OCI-LY7 (cell line): Measurements from ENCODE around the gene THAP4. TPM values are rescaled to one million over a fixed set of nuclear protein-coding genes. Genes with fewer than 3 reads are reported as not detected.

ENCODE experiments used
- BruUV-seq: library from RNA; stranded (reverse); fragments of 400-500 nt; replicated peaks from 2 replicates; lab custom pipeline; 2021; lab: Mats Ljungman, UMichigan
- CTCF ChIA-PET: fragments of 300-600 bp; sonication (Branson Sonifier 250); formaldehyde crosslinking; loops from one replicate; lab custom pipeline; 2022; ENCODE audit warnings: antibody characterized with exemption; ENCODE audit not compliant: unreplicated experiment; lab: Charles Lee
- POLR2A ChIA-PET: fragments of 300-600 bp; sonication (Branson Sonifier 250); formaldehyde crosslinking; loops from one replicate; lab custom pipeline; 2022; ENCODE audit warnings: antibody characterized with exemption; lab: Charles Lee
- DNase-seq: peaks from one replicate; pipeline ENCODE4 v3.0.0-alpha.2; 2015; ENCODE audit warnings: low spot score
- H2AFZ ChIP-seq: fragments of 200-600 bp; sonication (generic), shearing (Covaris generic); 2 replicates; pipeline ENCODE4 v1.6.1; 2014; ENCODE audit warnings: mild to moderate bottlenecking, antibody characterized with exemption, low read length, moderate library complexity
- H3K27ac ChIP-seq: fragments of 200-600 bp; sonication (generic); 2 replicates; pipeline ENCODE4 v1.5.1; 2014; ENCODE audit warnings: mixed run types, low read depth, mild to moderate bottlenecking, moderate library complexity, low read length, inconsistent platforms; ENCODE audit not compliant: poor library complexity, severe bottlenecking
- H3K36me3 ChIP-seq: fragments of 200-600 bp; sonication (generic); 2 replicates; pipeline ENCODE4 v1.6.1; 2014; ENCODE audit warnings: mild to moderate bottlenecking, antibody characterized with exemption, low read length, moderate library complexity, mixed read lengths; ENCODE audit not compliant: insufficient read depth
- H3K4me1 ChIP-seq: fragments of 200-600 bp; sonication (generic); 2 replicates; pipeline ENCODE4 v1.5.1; 2014; ENCODE audit warnings: mild to moderate bottlenecking, low read length; ENCODE audit not compliant: insufficient read depth, poor library complexity, severe bottlenecking
- H3K4me2 ChIP-seq: fragments of 200-600 bp; sonication (generic); 2 replicates; pipeline ENCODE4 v1.6.1; 2014; ENCODE audit warnings: mild to moderate bottlenecking, low read length
- H3K4me3 ChIP-seq: fragments of 200-600 bp; sonication (generic); 2 replicates; pipeline ENCODE4 v1.5.1; 2014; ENCODE audit warnings: mild to moderate bottlenecking, low read depth, low read length; ENCODE audit not compliant: poor library complexity, severe bottlenecking
- H3K79me2 ChIP-seq: fragments of 200-600 bp; sonication (generic); 2 replicates; pipeline ENCODE4 v1.6.1; 2016; ENCODE audit warnings: low read depth, mild to moderate bottlenecking, low read length, moderate library complexity, mixed read lengths; ENCODE audit not compliant: insufficient read depth
- H3K9me2 ChIP-seq: fragments of 200-600 bp; sonication (generic); 2 replicates; pipeline ENCODE4 v1.6.1; 2016; ENCODE audit warnings: mild to moderate bottlenecking, low read length, mixed read lengths; ENCODE audit not compliant: insufficient read depth
- H3K9me3 ChIP-seq: fragments of 200-600 bp; sonication (generic); 2 replicates; pipeline ENCODE4 v1.6.1; 2014; ENCODE audit warnings: mild to moderate bottlenecking, mixed run types, low read length, mixed read lengths
- H4K20me1 ChIP-seq: fragments of 200-600 bp; sonication (generic); 2 replicates; pipeline ENCODE4 v1.6.1; 2014; ENCODE audit warnings: mild to moderate bottlenecking, antibody characterized with exemption, low read length, moderate library complexity, mixed read lengths; ENCODE audit not compliant: insufficient read depth
- CTCF ChIP-seq: fragments of 200-600 bp; sonication (generic); conservative IDR thresholded peaks from 2 replicates; pipeline ENCODE4 v1.5.1; 2014; ENCODE audit warnings: mild to moderate bottlenecking, antibody characterized with exemption, low read length, moderate library complexity, mixed read lengths
- EZH2phosphoT487 ChIP-seq: fragments of 200-600 bp; sonication (generic); IDR thresholded peaks from 2 replicates; pipeline ENCODE4 v1.6.1; 2018; ENCODE audit warnings: low read depth, borderline replicate concordance, mild to moderate bottlenecking, mixed run types, antibody characterized with exemption, low read length, moderate library complexity, mixed read lengths
- intact Hi-C: fragments of 100-400 bp; cut with micrococcal nuclease; formaldehyde crosslinking; loops from one replicate; pipeline ENCODE4 v1.10.0; 2022; ENCODE audit not compliant: unreplicated experiment
- total RNA-seq, 2 experiments: library from RNA; depleted of rRNA in 1 of 2; stranded (reverse); fragments of >200 nt in 1 of 2; shearing (Covaris generic) in 1 of 2; gene quantifications; 2 replicates each; pipeline ENCODE4 v1.2.3, GENCODE V29; 2014 to 2022

THAP4 gene
- total RNA-seq, 2 experiments from 2014 or later = 61.6 to 65.6 TPM

- no peaks in the 10 kb centered on the region for H3K9me2 ChIP-seq
- CTCF ChIA-PET = no interaction called here
- H3K9me3 ChIP-seq = no peaks in the 10 kb centered on the region
- no peak overlapping the region for H3K4me2 ChIP-seq
- no peaks in the 10 kb centered on the region for H3K4me1 ChIP-seq
- H3K79me2 ChIP-seq = no peaks in the 10 kb centered on the region
- TF ChIP-seq CTCF (no peak), EZH2phosphoT487 (no peak)
- no peak overlapping the region for H3K4me3 ChIP-seq
- intact Hi-C loops = no loop called here
- no peaks in the 10 kb centered on the region for H4K20me1 ChIP-seq
- no peak overlapping the region for H2AFZ ChIP-seq
- no TSS peak for BruUV-seq
- peaks cover 12% of the 10 kb centered on the region for H3K36me3 ChIP-seq
- no peak overlapping the region for H3K27ac ChIP-seq
- POLR2A ChIA-PET = no interaction called here
- no peak for DNase-seq
Observed at GRCh38 chr2:241575624-241576292, 61.2 kb downstream of the THAP4 start.

GRCh38 chr2:241574911-241575623, 61.9 kb downstream of the THAP4 start:
- H3K79me2 ChIP-seq = no peaks in the 10 kb centered on the region
- CTCF ChIA-PET = no interaction called here
- DNase-seq = no peak

More at GRCh38 chr2:241574911-241575623, 61.9 kb downstream of the THAP4 start:
- POLR2A ChIA-PET = no interaction called here
- TF ChIP-seq CTCF (no peak), EZH2phosphoT487 (no peak)
- Histone ChIP-seq H3K4me3 (no peak overlapping the region), H3K27ac (no peak overlapping the region), H3K4me1 (no peaks in the 10 kb centered on the region), H4K20me1 (no peaks in the 10 kb centered on the region), H3K4me2 (no peak overlapping the region), H3K9me3 (no peaks in the 10 kb centered on the region), H2AFZ (no peak overlapping the region), H3K9me2 (no peaks in the 10 kb centered on the region), H3K36me3 (peaks cover 8% of the 10 kb centered on the region)
- BruUV-seq = no TSS peak
- intact Hi-C loops = no loop called here
